ENCODE results near the gene ADAMTS9.

The ADAMTS9 gene, protein sequence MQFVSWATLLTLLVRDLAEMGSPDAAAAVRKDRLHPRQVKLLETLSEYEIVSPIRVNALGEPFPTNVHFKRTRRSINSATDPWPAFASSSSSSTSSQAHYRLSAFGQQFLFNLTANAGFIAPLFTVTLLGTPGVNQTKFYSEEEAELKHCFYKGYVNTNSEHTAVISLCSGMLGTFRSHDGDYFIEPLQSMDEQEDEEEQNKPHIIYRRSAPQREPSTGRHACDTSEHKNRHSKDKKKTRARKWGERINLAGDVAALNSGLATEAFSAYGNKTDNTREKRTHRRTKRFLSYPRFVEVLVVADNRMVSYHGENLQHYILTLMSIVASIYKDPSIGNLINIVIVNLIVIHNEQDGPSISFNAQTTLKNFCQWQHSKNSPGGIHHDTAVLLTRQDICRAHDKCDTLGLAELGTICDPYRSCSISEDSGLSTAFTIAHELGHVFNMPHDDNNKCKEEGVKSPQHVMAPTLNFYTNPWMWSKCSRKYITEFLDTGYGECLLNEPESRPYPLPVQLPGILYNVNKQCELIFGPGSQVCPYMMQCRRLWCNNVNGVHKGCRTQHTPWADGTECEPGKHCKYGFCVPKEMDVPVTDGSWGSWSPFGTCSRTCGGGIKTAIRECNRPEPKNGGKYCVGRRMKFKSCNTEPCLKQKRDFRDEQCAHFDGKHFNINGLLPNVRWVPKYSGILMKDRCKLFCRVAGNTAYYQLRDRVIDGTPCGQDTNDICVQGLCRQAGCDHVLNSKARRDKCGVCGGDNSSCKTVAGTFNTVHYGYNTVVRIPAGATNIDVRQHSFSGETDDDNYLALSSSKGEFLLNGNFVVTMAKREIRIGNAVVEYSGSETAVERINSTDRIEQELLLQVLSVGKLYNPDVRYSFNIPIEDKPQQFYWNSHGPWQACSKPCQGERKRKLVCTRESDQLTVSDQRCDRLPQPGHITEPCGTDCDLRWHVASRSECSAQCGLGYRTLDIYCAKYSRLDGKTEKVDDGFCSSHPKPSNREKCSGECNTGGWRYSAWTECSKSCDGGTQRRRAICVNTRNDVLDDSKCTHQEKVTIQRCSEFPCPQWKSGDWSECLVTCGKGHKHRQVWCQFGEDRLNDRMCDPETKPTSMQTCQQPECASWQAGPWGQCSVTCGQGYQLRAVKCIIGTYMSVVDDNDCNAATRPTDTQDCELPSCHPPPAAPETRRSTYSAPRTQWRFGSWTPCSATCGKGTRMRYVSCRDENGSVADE (N-terminal part only)

GRCh38 chr3:64687781-64688604 lies at the start of gene ADAMTS9:
TSS of gene ADAMTS9 (minus strand) at chr3:64688000. CDS start at chr3:64687657, 343 bp downstream.
- no peak for FAIRE-seq
- peak; percentile 80 for DNase-seq (ENCODE audit: low spot score)

DNA sequence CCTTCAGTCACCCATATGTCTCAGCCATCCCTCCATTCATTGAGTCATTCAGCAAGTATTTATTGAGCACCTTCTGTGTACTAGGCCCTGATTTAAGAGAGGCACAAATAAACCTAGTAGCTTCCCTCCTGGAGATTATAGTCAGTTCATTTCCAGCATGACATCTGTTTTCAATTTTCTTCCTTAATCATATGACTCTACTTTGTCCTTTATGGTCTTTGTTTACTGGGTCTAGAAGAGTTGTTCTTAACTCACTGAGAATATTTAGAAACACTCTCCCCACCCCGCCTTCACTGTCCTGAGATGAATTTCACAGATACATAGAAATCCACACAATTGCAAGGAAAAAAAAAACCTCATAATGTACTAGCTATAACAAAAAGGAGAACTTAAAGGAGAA lies 44.8 kb upstream of the ADAMTS9 start:
- DNase-seq (ENCODE audit: low spot score) (no peak), FAIRE-seq (no peak)

DNA sequence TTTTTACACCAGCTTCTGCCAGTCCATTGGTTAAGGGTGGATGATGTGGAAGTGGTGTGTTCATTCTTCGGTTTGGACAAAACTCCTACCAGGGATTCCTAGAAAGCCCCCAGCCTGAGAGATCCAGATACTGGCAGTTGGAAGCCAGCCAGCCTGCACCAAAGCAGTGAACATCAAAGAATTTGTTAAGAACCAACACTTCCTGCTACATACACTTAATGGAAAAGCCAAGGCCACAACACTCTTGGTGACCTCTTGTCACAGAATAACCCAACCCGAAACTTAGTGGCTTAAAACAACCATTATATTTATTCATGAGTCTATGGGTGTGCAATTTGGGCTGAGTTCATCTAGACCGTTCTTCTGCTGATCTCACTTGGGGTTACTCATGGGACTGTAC lies 42.9 kb upstream of the ADAMTS9 start:
- peak; percentile 9 for DNase-seq (ENCODE audit: low spot score)
- no peak for FAIRE-seq

GRCh38 chr3:64728994-64729393 lies 41.2 kb upstream of the ADAMTS9 start:
- FAIRE-seq = no peak
- peak; percentile 35 for DNase-seq (ENCODE audit: low spot score)

GRCh38 chr3:64728428-64728827 lies 40.6 kb upstream of the ADAMTS9 start:
- DNase-seq (ENCODE audit: low spot score) (peak; percentile 22), FAIRE-seq (no peak)

DNA sequence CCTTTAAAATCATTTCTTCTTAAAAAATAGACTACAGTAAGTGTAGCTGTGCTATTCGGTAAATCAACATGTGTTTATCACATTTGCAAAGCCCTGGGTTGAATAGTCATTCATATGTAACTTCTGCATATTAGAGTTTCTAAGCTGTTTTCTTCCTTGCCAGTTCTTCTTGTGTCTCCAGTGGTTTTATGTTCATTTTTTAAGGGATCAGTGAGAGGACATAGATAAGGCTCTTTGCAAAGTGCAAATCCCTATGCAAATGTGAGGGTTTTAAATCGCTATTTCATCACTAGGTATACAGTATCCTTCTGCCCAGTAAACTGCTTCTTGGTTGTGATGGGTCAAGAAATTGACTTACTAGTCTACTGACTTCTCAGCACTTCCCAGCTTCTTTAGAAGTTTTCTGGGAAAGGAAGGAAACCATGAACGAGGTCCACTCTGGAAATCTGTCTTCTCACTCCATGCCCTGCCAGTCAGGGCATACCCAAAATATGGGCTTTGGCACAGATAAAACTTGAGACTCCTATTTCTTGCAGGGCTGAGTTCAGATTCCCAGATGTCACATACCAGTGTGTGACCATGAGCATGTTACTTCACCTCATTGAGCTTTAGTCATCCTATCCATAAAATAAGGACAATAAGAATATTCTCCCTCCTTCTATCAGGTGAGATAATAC lies 38.8 kb upstream of the ADAMTS9 start:
- no peak for DNase-seq (ENCODE audit: low spot score)
- FAIRE-seq = no peak

- DNase-seq (ENCODE audit: low spot score) (no peak), FAIRE-seq (no peak)
Measured at GRCh38 chr3:64718976-64719375, 31.2 kb upstream of the ADAMTS9 start.

DNA sequence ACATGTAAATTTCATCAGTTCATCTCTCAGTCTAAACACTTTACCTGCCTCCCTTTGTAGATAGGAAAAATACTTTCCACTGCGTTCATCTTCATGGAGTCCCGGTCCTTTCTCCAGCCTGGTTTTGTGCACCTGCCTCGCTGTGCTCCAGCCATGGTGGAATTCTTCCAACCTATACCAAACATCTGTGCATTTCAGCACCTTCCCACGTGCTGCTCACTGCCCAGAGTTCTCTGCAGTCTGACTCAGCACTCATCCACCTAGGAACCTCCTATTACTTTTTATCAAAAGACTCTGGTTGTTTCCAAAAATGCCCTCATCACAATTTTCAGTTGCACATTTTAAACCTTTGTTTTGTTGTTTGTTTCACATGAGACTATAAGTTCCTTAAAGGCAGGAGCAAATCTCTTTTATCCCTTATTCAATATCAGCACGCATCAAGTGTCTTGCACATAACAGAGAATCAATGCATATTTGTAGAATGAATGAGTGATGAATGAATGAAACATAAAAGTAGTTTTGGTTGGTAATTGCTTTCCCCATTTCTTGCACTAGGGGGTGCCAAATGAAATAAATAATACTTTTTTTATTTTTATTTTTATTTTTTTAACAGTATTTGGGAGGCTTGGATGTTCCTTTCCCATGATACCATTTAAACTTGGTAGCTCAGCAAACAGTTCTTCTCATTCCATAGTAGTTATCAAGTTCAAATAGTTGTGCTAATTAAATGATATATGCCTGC lies 30.2 kb upstream of the ADAMTS9 start:
- FAIRE-seq (no peak), DNase-seq (ENCODE audit: low spot score) (no peak)

DNA sequence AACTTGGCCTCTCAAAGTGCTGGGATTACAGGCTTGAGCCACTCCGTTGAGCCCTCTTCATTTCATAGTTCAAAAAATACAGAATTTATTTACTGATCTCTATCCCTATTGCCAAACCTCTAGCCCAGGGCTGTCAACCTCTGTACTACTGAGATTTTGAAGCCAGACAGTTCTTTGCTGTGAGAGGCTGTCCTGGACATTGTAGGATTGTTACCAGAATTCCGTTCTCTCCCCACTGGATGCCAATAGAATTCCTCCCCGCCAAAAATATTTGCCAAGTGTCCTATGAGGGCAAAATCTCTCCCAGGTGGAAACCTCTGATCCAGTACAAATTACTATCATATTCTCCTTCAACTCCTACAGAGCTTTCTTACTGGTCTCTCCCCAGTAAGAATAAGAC lies 29.6 kb upstream of the ADAMTS9 start:
- DNase-seq (ENCODE audit: low spot score) (no peak), FAIRE-seq (no peak)

DNA sequence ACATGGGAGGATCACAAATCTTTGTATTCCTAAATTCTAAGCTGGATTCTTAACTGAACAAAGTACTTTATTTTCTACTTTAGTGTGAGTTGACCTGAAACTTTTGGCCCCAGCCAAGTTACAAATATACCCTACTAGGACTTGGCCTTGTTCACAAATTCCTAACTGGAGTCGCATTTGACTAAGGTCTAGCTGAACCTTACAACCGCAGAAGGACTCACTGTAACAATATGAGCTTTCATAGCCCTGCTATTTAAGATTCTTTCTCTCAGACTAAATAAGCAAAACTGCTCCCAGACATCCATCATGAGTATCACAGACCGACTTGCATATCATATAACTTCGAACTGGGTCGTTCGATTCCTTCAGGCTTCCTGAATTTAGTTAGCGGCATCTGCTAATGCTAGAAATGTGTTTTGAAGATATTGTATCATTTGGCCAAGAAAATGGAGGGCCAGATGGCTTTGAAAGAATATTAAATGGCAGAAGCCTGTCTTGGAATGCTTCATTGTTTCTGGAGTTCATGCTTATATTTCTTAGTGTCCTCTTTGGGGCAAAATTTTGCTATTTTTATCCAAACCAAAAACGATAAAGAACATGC lies 28.4 kb upstream of the ADAMTS9 start:
- FAIRE-seq = no peak
- no peak for DNase-seq (ENCODE audit: low spot score)

DNA sequence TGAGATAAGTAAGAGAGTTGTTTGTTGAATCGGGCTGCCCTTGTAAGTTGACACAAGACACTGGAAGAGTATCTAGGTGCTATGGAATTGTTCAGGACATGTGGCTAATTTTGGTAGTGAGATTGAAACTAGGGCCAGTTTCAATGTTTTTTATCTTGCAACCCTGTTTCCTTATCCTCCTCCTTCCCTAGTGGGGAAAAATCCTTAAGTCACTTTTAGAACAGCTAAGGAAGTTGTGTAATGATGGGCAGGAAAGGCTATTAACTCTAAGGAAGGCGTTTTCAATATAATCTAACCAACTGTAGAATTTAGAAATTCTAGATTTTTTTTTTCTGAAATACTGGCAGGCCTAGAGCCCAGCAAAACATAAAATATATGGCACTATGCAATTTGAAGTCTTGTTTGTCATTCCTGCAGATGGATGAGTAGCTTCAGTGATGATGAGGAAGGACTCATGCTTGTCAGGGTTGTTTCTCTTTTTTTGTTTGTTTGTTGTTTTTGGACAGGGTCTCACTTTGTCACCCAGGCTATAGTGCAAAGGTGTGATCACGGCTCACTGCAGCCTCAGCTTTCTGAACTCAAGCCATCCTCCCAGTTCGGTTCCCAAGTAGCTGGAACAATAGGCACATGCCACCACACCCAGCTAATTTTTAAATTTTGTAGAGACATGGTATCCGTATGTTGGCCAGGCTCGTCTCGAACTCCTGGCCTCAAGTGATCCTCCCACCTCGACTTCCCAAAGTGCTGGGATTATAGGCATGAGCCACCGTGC lies 27.6 kb upstream of the ADAMTS9 start:
- no peak for DNase-seq (ENCODE audit: low spot score)

GRCh38 chr3:64708456-64708855 lies 20.7 kb upstream of the ADAMTS9 start:
- DNase-seq (ENCODE audit: low spot score) = no peak
- no peak for FAIRE-seq

More for the DNA sequence above, 27.6 kb upstream of the ADAMTS9 start:
- no peak for FAIRE-seq

- DNase-seq (ENCODE audit: low spot score) = no peak
- FAIRE-seq = no peak
Measured at GRCh38 chr3:64705946-64706345, 18.1 kb upstream of the ADAMTS9 start.

GRCh38 chr3:64696896-64697295 lies 9.1 kb upstream of the ADAMTS9 start:
- DNase-seq (ENCODE audit: low spot score) = no peak
- FAIRE-seq = no peak

- FAIRE-seq (no peak), DNase-seq (ENCODE audit: low spot score) (no peak)
Measured at GRCh38 chr3:64694114-64694513, 6.3 kb upstream of the ADAMTS9 start.

GRCh38 chr3:64693031-64693430 lies 5.2 kb upstream of the ADAMTS9 start:
- FAIRE-seq (no peak), DNase-seq (ENCODE audit: low spot score) (peak; percentile 13)

GRCh38 chr3:64691051-64691450 lies 3.3 kb upstream of the ADAMTS9 start:
- peak; percentile 89 for DNase-seq (ENCODE audit: low spot score)
- FAIRE-seq = peak; percentile 65

GRCh38 chr3:64687086-64687780 lies 567 bp downstream of the ADAMTS9 start:
- no peak for FAIRE-seq
- DNase-seq (ENCODE audit: low spot score) = no peak

Measured in RCC 7860 (cell line).